ENCODE data around the gene IL1R2. TPM values are rescaled to one million over a fixed set of nuclear protein-coding genes. Genes with fewer than 3 reads are reported as not detected.

Gene IL1R2
- total and polyA plus RNA-seq, 2 of the 8 experiments (the other 6 are each of a cell fraction or from before 2014, with no cell fraction given), result 0.06 TPM; not detected in 1

GRCh38 chr2:102032368-102033030 is 40.7 kb downstream of the IL1R2 start:
- TF ChIP-seq JUN (IDR thresholded peaks at IDR 0.05; ENCODE audit: low read depth, low read length) (no peak), SIRT6 (IDR thresholded peaks at IDR 0.05; ENCODE audit: low read length) (no peak), SUZ12 (IDR thresholded peaks at IDR 0.05; ENCODE audit: low read length) (no peak), CHD2 (IDR thresholded peaks at IDR 0.05; ENCODE audit: low read length) (no peak), TEAD4 (IDR thresholded peaks at IDR 0.05; ENCODE audit: low read depth, low read length) (no peak)
- no peak overlapping the region for H2BK5ac ChIP-seq (ENCODE audit: low read depth, low read length)
- no peak overlapping the region for H2AK5ac ChIP-seq (ENCODE audit: low read depth, low read length)
- no peak overlapping the region for H2AFZ ChIP-seq (ENCODE audit: low read length)
- no peak overlapping the region for H3K27ac ChIP-seq (ENCODE audit: low read depth, low read length)
- ChIA-PET CTCF (ENCODE audit: partially characterized antibody) (interaction anchor here (1.1 to 5.4 kb wide), 4 partner anchors 12 to 134 kb away, joined by 4 to 38 read pairs (median 5); no protein-coding TSS in a partner anchor), POLR2A (ENCODE audit: partially characterized antibody) (no interaction called here)
- H3K56ac ChIP-seq (replicated peaks; ENCODE audit: insufficient read length, low read depth, low read length), result no peak overlapping the region
- no peak overlapping the region for H2BK15ac ChIP-seq (ENCODE audit: low read length)
- H3K4me3 ChIP-seq (ENCODE audit: extremely low read depth in 1 of 4, insufficient read depth in 2 of 4, low read depth in 3 of 4, low read length in 4 of 4), result no peak overlapping the region
- no peaks in the 10 kb centered on the region for H4K20me1 ChIP-seq (replicated peaks in 1 of 2; ENCODE audit: control insufficient read depth in 1 of 2, insufficient read depth in 2 of 2, low read length in 2 of 2)
- no peaks in the 10 kb centered on the region for H3K27me3 ChIP-seq (replicated peaks in 1 of 4; ENCODE audit: control insufficient read depth in 3 of 4, extremely low read depth in 1 of 4, insufficient read depth in 3 of 4, low read length in 3 of 4)
- no peak overlapping the region for H3K23ac ChIP-seq (ENCODE audit: insufficient read length)
- WGBS, 2 experiments (ENCODE audit: extremely low coverage in 1 of 2, insufficient coverage in 1 of 2, insufficient read length in 1 of 2, insufficient replicate concordance in 2 of 2, low coverage in 1 of 2, low lambda C conversion rate in 2 of 2, missing lambda C conversion rate in 1 of 2), result 79% methylated on average over 2 of the region's 2 CpGs; no CpG with 5 or more reads in 1 of the 2 experiments
- H3K79me2 ChIP-seq (ENCODE audit: control insufficient read depth in 1 of 2, insufficient read depth in 2 of 2, low read length in 2 of 2), result no peaks in the 10 kb centered on the region
- H3K79me1 ChIP-seq (ENCODE audit: low read depth, low read length), result no peaks in the 10 kb centered on the region
- no peak overlapping the region for H3K4me2 ChIP-seq (ENCODE audit: insufficient read depth in 1 of 2, low read depth in 2 of 2, low read length in 2 of 2)
- FAIRE-seq (no peak), DNase-seq (ENCODE audit: low read depth in 1 of 2, low spot score in 2 of 2) (no peak)
- no peak overlapping the region for H2BK12ac ChIP-seq (ENCODE audit: low read depth, low read length)
- H3K4ac ChIP-seq (replicated peaks; ENCODE audit: insufficient read length, low read depth, low read length), result no peak overlapping the region
- H2BK120ac ChIP-seq (replicated peaks; ENCODE audit: low read depth, low read length), result no peak overlapping the region
- H4K5ac ChIP-seq (ENCODE audit: insufficient read length, low read depth, low read length), result no peak overlapping the region
- H3K4me1 ChIP-seq (replicated peaks in 1 of 4; ENCODE audit: control insufficient read depth in 3 of 4, insufficient read depth in 4 of 4, low read length in 3 of 4), result peaks cover 0 to 3% (median 0%) of the 10 kb centered on the region in 4 experiments; a peak in 1 of 7 replicates
- no peak overlapping the region for H3K18ac ChIP-seq (ENCODE audit: extremely low read depth, low read length)
- H3K9ac ChIP-seq (replicated peaks in 1 of 4; ENCODE audit: extremely low read depth in 1 of 4, low read depth in 3 of 4, low read length in 3 of 4), result no peak overlapping the region
- H3K36me3 ChIP-seq (ENCODE audit: control insufficient read depth in 2 of 4, insufficient read depth in 4 of 4, low read length in 3 of 4), result no peaks in the 10 kb centered on the region
- H2BK20ac ChIP-seq (ENCODE audit: low read length), result no peak overlapping the region
- H3K23me2 ChIP-seq (ENCODE audit: low read depth, low read length), result no peaks in the 10 kb centered on the region
- H4K91ac ChIP-seq (replicated peaks; ENCODE audit: insufficient read length, low read length), result no peak overlapping the region
- H4K8ac ChIP-seq (ENCODE audit: extremely low read depth, insufficient read depth, low read length), result no peak overlapping the region
- H3K9me3 ChIP-seq (ENCODE audit: insufficient read depth in 2 of 2, low read depth in 1 of 2, low read length in 1 of 2), result no peaks in the 10 kb centered on the region
- H3K14ac ChIP-seq (ENCODE audit: insufficient read length), result no peak overlapping the region
